Activated naive CD4-positive, alpha-beta T cell treated with anti-CD3 and anti-CD28 coated beads, Interleukin-2, amount 50 U/mL, for 24 hours (primary cell): ENCODE measurements around the gene MAGT1.
"Not testable (repeated sequence)": the region's sequence is repeated elsewhere in the genome, so short reads cannot be mapped to it uniquely, and the experiment has no call there.

Source experiments
- H3K27ac Mint-ChIP-seq: one replicate; pipeline ENCODE4 v1.8.0; 2021; ENCODE audit warnings: mild to moderate bottlenecking, mixed read lengths
- H3K27me3 Mint-ChIP-seq: one replicate; pipeline ENCODE4 v1.8.0; 2021; ENCODE audit warnings: mixed read lengths
- H3K36me3 Mint-ChIP-seq: one replicate; pipeline ENCODE4 v1.8.0; 2021; ENCODE audit warnings: mixed read lengths
- H3K4me1 Mint-ChIP-seq: one replicate; pipeline ENCODE4 v1.8.0; 2021; ENCODE audit warnings: mixed read lengths
- H3K4me3 Mint-ChIP-seq: one replicate; pipeline ENCODE4 v1.8.0; 2021; ENCODE audit warnings: mild to moderate bottlenecking, mixed read lengths
- H3K9me3 Mint-ChIP-seq: one replicate; pipeline ENCODE4 v1.8.0; 2021; ENCODE audit warnings: mixed read lengths

The MAGT1 gene

DNA sequence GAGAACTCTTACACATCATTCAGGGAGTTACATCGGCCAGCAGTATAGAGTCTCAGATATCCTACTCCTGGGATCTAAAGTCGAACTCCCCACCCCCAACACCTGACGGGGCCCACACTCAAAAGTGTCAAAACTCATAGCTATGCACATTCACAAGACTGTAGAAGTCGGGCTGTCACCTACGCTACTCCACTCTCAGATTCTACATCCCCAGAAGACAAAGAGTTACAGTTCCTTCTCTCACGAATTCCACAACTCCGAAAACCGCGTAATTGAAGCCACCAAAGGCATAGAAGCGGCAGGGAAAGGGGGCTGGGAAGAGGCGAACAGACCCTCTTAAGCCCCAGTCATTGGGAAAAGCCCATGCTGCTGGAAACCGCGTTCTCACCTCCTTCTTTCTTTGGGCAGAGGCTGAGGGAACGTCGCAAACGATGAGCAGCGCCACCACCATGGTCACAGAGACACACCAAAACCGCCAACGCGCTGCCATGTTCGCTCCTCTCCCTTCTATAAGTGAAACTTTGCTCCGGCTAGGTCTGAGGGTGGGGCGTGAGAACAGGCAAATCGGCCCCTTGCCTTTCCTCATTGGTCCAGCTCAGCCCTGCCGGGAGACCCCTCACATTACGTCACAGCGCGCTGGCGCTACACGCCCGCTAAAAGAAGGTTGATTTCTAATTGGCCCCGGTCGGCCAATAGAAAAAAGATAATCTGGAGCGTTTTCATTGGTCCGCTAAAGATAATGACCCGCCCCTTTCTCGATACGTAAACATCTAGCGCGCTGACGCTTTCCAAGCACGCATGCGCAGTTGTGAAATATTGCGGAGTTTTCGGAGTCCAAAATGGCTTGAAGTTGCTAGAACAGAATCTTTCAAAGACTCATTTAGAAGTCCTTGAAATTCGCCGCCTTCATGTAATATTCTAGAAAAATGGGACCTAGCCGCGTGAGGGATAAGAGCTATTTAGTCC is at the start of gene MAGT1:
Gene MAGT1, minus strand, starts transcription at position 515 of the 966 bp plus-strand sequence. Its CDS starts 25 bp downstream, at position 490.
- no peaks in the 10 kb centered on the region for H3K9me3 Mint-ChIP-seq
- peak within 1 kb of the TSS; percentile 100 for H3K4me3 Mint-ChIP-seq
- H3K27me3 Mint-ChIP-seq: no peaks in the 10 kb centered on the region
- H3K4me1 Mint-ChIP-seq: peaks cover 30% of the 10 kb centered on the region
- peak within 1 kb of the TSS; percentile 100 for H3K27ac Mint-ChIP-seq
- H3K36me3 Mint-ChIP-seq: peaks cover 8% of the 10 kb centered on the region

DNA sequence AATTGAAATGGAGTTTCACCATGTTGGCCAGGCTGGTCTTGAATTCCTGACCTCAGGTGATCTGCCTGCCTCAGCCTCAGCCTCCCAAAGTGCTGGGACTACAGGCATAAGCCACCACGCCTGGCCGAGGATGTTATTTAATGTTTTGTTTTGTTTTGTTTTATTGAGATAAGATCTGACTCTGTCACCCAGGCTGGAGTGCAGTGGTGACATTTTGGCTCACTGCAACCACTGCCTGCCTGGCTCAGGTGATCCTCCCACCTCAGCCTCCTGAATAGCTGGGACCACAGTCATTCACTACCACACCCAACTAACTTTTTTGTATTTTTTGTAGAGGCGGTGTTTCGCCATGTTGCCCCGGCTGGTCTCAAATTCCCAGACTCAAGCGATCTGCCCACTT is 49.8 kb upstream of the MAGT1 start:
- H3K27ac Mint-ChIP-seq, H3K27me3 Mint-ChIP-seq, H3K9me3 Mint-ChIP-seq, H3K4me3 Mint-ChIP-seq, H3K36me3 Mint-ChIP-seq: not testable (repeated sequence)
- H3K4me1 Mint-ChIP-seq: peaks cover 16% of the 10 kb centered on the region

DNA sequence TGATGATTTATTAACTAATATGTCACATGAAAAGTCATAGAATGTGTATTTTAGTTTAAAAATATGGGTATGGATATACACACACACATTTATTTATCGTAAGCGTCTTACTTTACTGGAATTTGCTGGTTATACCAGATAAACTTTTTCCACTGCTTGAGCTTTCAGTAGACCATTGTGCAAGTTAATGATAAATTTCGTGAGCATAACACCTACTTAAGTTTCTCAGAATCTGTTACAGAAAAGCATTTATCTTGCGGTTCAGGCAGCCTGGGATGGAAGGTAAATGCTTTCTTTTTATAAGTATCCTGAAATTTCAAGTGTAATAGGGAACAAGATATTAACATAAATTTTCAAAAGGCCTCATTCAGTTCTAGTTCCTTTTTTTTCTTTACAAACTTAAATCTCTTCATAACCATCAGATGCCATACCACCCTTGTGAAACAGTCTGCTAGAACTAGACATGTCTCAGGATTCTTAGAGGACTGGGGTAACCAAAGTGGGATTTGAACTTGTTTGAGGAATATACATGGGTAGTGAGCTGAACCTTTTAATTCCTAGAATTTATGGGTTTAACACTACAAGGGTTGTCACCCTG is 42.9 kb upstream of the MAGT1 start:
- Mint-ChIP-seq H3K4me3 (no peak overlapping the region), H3K4me1 (peaks cover 21% of the 10 kb centered on the region), H3K27ac (no peak overlapping the region), H3K9me3 (no peaks in the 10 kb centered on the region), H3K36me3 (no peaks in the 10 kb centered on the region), H3K27me3 (no peaks in the 10 kb centered on the region)

DNA sequence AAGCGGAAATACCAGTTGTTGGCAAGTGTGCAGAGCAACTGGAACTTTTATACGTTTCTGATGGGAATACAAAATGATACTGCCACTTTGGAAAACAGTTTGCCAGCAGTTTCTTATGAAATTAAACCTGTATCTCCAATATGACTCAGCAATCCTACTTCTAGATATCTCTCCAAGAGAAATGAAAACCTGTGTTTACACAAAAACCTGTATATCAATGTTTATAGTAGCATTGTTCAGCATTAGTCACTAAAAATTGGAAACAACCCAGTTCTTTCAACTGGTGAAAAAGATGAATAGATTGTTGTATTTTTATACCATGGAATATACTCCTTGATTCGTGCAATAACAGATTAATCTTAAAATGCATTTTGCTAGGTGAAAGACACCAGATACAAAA is 42.1 kb upstream of the MAGT1 start:
- Mint-ChIP-seq H3K9me3 (no peaks in the 10 kb centered on the region), H3K27ac (no peak overlapping the region), H3K4me1 (peaks cover 16% of the 10 kb centered on the region), H3K36me3 (no peaks in the 10 kb centered on the region), H3K27me3 (no peaks in the 10 kb centered on the region), H3K4me3 (no peak overlapping the region)

DNA sequence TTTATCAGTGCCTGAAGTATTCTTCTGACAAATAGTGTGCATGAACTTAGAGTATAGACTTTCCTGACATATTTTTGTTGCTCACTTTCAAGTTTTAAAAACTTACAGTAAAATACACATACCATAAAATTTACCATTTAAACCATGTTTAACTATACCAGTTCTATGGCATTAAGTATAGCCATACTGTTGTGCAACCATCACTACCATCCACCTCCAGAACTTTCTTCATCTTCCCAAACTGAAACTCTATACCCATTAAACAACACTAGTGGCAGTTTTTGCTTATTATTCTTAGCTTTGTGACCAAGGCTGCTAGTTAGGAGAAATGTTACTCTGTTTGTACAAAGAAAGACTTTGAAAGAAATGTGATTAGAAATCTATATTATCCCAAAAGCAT is 41.1 kb upstream of the MAGT1 start:
- Mint-ChIP-seq H3K27ac (no peak overlapping the region), H3K4me1 (peaks cover 11% of the 10 kb centered on the region), H3K4me3 (no peak overlapping the region), H3K36me3 (no peaks in the 10 kb centered on the region), H3K27me3 (no peaks in the 10 kb centered on the region), H3K9me3 (no peaks in the 10 kb centered on the region)

DNA sequence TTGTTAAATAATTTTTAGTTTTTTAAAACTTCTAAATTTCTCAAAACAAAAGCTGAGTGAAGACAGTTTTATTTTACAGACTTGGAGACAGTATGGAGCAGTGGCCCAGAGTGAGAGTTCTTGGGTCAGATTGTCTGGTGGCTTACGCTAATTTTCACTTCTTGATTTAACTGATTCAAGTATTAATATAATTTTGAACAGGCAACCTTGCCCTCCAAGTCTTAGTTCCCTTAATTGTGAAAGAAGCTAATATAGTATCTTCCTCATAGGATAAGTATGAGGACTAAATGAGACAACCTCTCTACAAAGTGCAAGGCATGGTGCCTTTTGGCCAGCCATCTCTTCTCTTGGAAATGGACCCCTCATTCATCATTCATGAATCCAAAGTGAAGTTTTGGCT is 40.7 kb upstream of the MAGT1 start:
- H3K27me3 Mint-ChIP-seq: no peaks in the 10 kb centered on the region
- H3K4me3 Mint-ChIP-seq: no peak overlapping the region
- no peaks in the 10 kb centered on the region for H3K9me3 Mint-ChIP-seq
- no peak overlapping the region for H3K27ac Mint-ChIP-seq
- peaks cover 11% of the 10 kb centered on the region for H3K4me1 Mint-ChIP-seq
- H3K36me3 Mint-ChIP-seq: no peaks in the 10 kb centered on the region

DNA sequence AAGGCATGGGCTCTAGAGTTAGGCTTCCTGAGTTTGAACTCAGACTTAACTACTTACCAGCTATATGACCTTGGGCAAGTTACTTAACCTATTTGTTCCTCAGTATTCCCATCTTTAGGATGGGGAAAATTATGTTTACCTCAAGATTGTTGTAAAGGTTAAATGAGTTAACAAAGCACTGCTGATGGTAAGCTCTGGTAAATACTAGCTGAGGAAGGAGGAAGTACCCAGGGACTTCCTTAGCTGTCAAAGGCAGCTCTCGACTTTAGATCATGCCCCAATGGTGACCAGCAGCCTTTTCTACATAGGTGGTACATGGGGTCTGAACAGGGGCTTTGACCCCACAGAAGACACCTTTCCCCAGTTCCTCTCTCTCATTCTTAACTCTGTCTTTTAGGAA is 35.3 kb upstream of the MAGT1 start:
- H3K4me3 Mint-ChIP-seq: no peak overlapping the region
- peaks cover 9% of the 10 kb centered on the region for H3K4me1 Mint-ChIP-seq
- H3K27me3 Mint-ChIP-seq: no peaks in the 10 kb centered on the region
- no peak overlapping the region for H3K27ac Mint-ChIP-seq
- peaks cover 3% of the 10 kb centered on the region for H3K36me3 Mint-ChIP-seq
- no peaks in the 10 kb centered on the region for H3K9me3 Mint-ChIP-seq

DNA sequence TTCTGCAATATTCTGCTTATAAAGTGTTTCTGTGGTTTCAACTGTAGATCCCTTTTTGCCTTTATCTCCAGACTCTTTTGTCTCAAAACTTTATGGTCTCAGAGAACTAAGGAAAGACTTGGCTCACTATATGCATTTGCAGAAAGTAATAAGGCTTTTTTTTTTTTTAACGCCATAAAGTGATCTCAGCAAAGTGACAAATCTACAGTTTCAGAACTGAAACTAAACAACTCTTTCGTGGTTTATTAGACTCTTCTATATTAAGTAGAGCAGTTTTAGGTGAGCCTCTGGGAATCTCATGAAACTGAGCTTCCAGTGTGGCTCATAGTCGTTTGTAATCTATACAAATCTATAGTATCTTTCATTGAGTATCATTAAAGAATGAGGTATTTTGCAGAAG is 30.5 kb upstream of the MAGT1 start:
- Mint-ChIP-seq H3K4me1 (peaks cover 21% of the 10 kb centered on the region), H3K27ac (no peak overlapping the region), H3K4me3 (no peak overlapping the region), H3K27me3 (no peaks in the 10 kb centered on the region), H3K9me3 (no peaks in the 10 kb centered on the region), H3K36me3 (peaks cover 8% of the 10 kb centered on the region)

DNA sequence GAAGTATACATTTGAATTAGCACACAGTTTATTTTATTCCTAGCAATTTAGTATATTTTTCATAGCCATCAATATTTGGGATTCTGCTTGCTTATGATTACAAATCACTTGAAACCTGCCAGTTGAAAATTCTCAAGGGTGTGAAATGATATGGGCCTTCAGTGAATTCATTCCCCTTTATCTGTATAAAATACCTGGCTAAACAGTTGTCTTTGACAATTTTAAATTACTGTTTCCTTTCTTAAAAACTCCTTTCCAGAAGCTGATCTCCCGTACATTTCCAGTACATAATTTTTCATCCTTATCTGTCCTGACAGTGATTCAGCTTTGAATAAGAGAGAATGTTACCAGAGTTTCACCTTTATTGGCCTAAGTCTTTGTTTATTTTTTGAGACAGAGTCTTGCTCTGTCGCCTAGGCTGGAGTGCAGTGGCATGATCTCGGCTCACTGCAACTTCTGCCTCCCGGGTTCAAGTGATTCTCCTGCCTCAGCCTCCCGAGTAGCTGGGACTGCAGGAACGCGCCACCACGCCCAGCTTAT is 29.2 kb upstream of the MAGT1 start:
- Mint-ChIP-seq H3K9me3 (no peaks in the 10 kb centered on the region), H3K4me1 (peaks cover 19% of the 10 kb centered on the region), H3K27me3 (no peaks in the 10 kb centered on the region), H3K4me3 (no peak overlapping the region), H3K36me3 (peaks cover 8% of the 10 kb centered on the region), H3K27ac (no peak overlapping the region)

DNA sequence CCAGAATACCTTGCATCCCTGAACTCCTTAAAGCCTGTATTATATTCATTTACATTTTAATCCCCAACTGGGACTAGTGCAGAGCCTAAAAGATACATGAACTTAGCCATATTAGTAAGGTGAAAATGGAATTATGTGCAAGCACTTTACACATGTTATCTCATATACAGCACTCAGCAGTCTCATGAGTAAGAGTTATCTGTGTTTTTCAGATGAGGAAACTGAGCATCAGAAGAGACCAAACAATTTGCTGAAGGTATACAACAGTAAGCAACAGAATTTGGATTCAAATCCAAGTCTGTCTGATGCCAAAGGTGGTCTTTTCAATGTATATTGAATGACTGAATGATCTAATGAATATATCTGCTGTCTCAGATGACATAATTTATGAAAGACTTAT is 27.6 kb upstream of the MAGT1 start:
- no peaks in the 10 kb centered on the region for H3K9me3 Mint-ChIP-seq
- peaks cover 4% of the 10 kb centered on the region for H3K36me3 Mint-ChIP-seq
- H3K27me3 Mint-ChIP-seq: no peaks in the 10 kb centered on the region
- no peak overlapping the region for H3K4me3 Mint-ChIP-seq
- peaks cover 28% of the 10 kb centered on the region for H3K4me1 Mint-ChIP-seq
- no peak overlapping the region for H3K27ac Mint-ChIP-seq

DNA sequence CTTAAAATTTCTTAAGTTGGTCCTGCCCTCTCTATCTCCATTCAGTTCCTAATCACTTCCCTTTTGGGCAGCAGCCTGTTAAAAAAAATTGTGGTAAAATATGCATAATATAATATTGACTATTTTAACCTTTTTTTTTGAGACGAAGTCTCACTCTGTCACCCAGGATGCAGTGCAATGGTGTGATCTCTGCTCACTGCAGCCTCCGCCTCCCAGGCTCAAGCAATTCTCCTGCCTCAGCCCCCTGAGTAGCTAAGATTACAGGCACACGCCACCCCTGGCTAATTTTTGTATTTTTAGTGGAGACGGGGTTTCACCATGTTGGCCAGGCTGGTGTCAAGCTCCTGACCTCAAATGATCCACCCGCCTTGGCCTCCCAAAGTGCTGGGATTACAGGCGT is 24.1 kb upstream of the MAGT1 start:
- H3K27me3 Mint-ChIP-seq, H3K36me3 Mint-ChIP-seq, H3K9me3 Mint-ChIP-seq, H3K27ac Mint-ChIP-seq, H3K4me3 Mint-ChIP-seq: not testable (repeated sequence)
- H3K4me1 Mint-ChIP-seq: peaks cover 40% of the 10 kb centered on the region

DNA sequence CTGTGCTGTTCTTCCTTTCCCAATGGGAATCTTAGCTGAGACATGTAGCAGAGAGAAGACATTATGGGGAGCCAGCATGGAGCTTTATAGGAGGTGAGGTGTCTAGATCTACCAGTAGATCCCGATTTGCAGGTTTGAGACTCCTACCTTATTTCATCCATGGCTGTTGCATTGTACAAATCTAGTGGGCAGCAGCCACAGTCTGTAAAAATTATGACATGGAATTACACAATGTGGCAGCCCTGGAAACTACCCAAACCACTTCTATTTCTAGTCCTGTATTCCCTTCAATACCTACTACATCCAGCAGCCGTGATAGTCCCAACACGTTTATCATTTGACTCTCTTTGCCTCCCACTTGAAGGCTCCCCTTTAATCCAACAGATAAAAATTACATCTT is 23.3 kb upstream of the MAGT1 start:
- H3K36me3 Mint-ChIP-seq: peaks cover 4% of the 10 kb centered on the region
- no peak overlapping the region for H3K4me3 Mint-ChIP-seq
- H3K27ac Mint-ChIP-seq: no peak overlapping the region
- H3K9me3 Mint-ChIP-seq: no peaks in the 10 kb centered on the region
- no peaks in the 10 kb centered on the region for H3K27me3 Mint-ChIP-seq
- peaks cover 39% of the 10 kb centered on the region for H3K4me1 Mint-ChIP-seq

DNA sequence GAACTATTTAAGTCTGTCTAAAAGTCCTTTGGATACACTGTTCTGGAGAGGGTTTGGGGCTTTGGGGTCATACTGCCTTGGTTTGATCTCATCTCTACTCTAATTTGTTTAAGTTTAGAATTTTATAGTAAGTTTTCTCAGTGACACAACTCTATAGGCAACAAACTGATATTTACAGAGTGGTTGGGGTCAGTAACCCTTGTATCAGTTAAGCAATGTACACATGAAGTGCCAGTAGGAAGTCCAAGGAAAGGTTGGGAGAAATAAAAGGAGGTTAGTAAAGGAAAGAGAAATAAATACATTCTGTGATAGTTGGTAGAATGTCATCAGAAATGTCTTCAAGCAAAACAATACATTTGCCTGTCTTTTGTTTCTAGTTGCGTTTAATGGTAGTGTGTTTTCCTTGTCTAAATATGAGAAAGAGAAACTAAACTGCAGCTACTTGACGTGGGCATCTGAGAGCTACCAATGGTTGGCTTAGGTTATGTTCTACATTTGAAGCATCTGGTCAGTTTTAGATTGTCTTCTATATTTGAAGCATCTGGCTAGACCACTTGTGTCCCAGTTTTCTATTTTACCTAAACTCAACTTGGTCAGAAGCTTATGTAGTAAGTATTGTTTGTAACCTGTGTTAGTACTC is 22.2 kb upstream of the MAGT1 start:
- Mint-ChIP-seq H3K4me1 (peaks cover 38% of the 10 kb centered on the region), H3K27me3 (no peaks in the 10 kb centered on the region), H3K36me3 (peaks cover 2% of the 10 kb centered on the region), H3K4me3 (peak overlapping the region; percentile 72), H3K27ac (peak overlapping the region; percentile 47), H3K9me3 (no peaks in the 10 kb centered on the region)

DNA sequence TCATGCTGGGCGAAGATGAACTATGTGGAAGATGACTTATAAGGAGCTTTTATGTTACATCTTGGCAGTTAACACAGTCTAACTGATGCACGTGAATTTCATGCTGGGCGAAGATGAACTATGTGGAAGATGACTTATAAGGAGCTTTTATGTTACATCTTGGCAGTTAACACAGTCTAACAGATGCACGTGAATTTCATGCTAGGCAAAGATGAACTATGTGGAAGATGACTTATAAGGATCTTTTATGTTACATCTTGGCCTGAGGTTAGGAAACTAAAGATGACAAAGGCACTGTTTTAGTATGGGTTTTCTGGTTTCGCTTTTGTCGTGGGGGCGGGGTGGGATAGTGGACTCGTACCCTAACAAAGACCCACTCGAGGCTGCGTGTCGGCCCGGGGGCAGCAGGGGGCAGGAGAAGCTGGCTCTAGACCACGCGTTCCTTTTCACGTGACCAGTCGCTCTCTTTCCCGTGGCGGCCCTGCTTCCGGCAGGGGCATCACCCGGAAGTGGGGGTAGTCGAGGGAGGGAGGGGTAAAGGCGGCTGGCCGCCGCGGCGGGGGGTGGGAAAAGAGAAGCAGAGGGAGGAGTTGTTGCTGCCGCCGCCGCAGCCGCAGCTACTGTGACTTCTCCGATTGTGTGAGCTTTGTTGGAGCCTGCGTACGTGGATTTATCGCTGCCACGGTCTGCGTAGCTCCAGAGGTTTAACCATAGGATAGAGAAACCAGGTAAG is 15.0 kb upstream of the MAGT1 start, which contains the start of gene ATP7A:
Gene ATP7A, plus strand, starts transcription at position 586 of the 733 bp plus-strand sequence. CDS start 60,949 bp downstream, outside the sequence.
- H3K36me3 Mint-ChIP-seq: no peaks in the 10 kb centered on the region
- H3K4me3 Mint-ChIP-seq: peak within 1 kb of the TSS; percentile 99
- H3K4me1 Mint-ChIP-seq: peaks cover 21% of the 10 kb centered on the region
- no peaks in the 10 kb centered on the region for H3K27me3 Mint-ChIP-seq
- H3K27ac Mint-ChIP-seq: peak within 1 kb of the TSS; percentile 95
- no peaks in the 10 kb centered on the region for H3K9me3 Mint-ChIP-seq

DNA sequence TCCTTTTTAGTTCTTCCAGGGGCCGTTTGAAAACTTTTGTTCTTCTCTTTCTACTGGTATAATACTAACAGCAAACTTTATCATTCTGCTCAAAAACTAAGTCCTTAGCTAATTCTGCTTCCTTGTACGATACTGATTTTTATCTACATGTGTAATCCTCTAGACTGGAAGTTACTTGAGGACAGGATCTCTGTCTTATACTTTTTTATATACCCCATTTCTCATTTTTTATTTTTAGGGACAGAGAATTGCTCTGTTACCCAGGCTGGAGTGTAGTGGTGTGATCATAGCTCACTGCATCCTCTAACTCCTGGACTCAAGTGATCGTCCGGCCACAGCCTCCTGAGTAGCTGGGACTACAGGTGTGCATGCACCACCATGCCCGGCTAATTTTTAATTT is 6.3 kb upstream of the MAGT1 start:
- Mint-ChIP-seq H3K27me3 (no peaks in the 10 kb centered on the region), H3K9me3 (no peaks in the 10 kb centered on the region), H3K4me1 (peaks cover 21% of the 10 kb centered on the region), H3K27ac (no peak overlapping the region), H3K36me3 (peaks cover 6% of the 10 kb centered on the region), H3K4me3 (peak overlapping the region; percentile 71)
